ENCODE measurements around the gene FOXL3. TPM values are rescaled to one million over a fixed set of nuclear protein-coding genes. Genes with fewer than 3 reads are reported as not detected.
"Not testable (repeated sequence)": the region's sequence is repeated elsewhere in the genome, so short reads cannot be mapped to it uniquely, and the experiment has no call there.

FOXL3 gene
- total RNA-seq, 1 experiment from 2014 or later, result not detected

GRCh38 chr7:336149-336533, 46.2 kb downstream of the FOXL3 start:
- H2AFZ ChIP-seq (ENCODE audit: low read length); H3K4me3 ChIP-seq (ENCODE audit: low read length); H3K79me2 ChIP-seq (ENCODE audit: low read length); H3K27ac ChIP-seq (ENCODE audit: low read length); H3K4me1 ChIP-seq (ENCODE audit: low read length); DNase-seq; H3K36me3 ChIP-seq (ENCODE audit: insufficient read depth, low read length); H3K9me2 ChIP-seq (replicated peaks; ENCODE audit: insufficient read depth, low read length); H3K4me2 ChIP-seq (ENCODE audit: low read depth, low read length, poor library complexity, severe bottlenecking); H3K9ac ChIP-seq (ENCODE audit: low read length); H3K9me3 ChIP-seq (ENCODE audit: low read length); H3K27me3 ChIP-seq (ENCODE audit: low read length); H4K20me1 ChIP-seq (ENCODE audit: insufficient read depth, low read depth, low read length): not testable (repeated sequence)

GRCh38 chr7:336810-337566, 47.0 kb downstream of the FOXL3 start:
- Histone ChIP-seq H3K9me3 (ENCODE audit: low read length) (peaks cover 8% of the 10 kb centered on the region; the same call in 1 of the 2 replicates), H2AFZ (ENCODE audit: low read length) (no peak overlapping the region), H3K79me2 (ENCODE audit: low read length) (no peaks in the 10 kb centered on the region), H3K4me2 (ENCODE audit: low read depth, low read length, poor library complexity, severe bottlenecking) (no peak overlapping the region), H3K27ac (ENCODE audit: low read length) (no peak overlapping the region), H3K36me3 (ENCODE audit: insufficient read depth, low read length) (no peaks in the 10 kb centered on the region), H3K4me3 (ENCODE audit: low read length) (no peak overlapping the region), H4K20me1 (ENCODE audit: insufficient read depth, low read depth, low read length) (no peaks in the 10 kb centered on the region), H3K9me2 (replicated peaks; ENCODE audit: insufficient read depth, low read length) (no peaks in the 10 kb centered on the region), H3K4me1 (ENCODE audit: low read length) (no peaks in the 10 kb centered on the region), H3K9ac (ENCODE audit: low read length) (no peak overlapping the region), H3K27me3 (ENCODE audit: low read length) (no peaks in the 10 kb centered on the region)
- DNase-seq, result no peak

- no peaks in the 10 kb centered on the region for H3K79me2 ChIP-seq (ENCODE audit: low read length)
- H3K27ac ChIP-seq (ENCODE audit: low read length), result no peak overlapping the region
- H3K9ac ChIP-seq (ENCODE audit: low read length), result no peak overlapping the region
- no peak overlapping the region for H2AFZ ChIP-seq (ENCODE audit: low read length)
- H3K9me2 ChIP-seq (replicated peaks; ENCODE audit: insufficient read depth, low read length), result no peaks in the 10 kb centered on the region
- no peaks in the 10 kb centered on the region for H3K36me3 ChIP-seq (ENCODE audit: insufficient read depth, low read length)
- H4K20me1 ChIP-seq (ENCODE audit: insufficient read depth, low read depth, low read length), result no peaks in the 10 kb centered on the region
- no peak overlapping the region for H3K4me3 ChIP-seq (ENCODE audit: low read length)
- no peaks in the 10 kb centered on the region for H3K4me1 ChIP-seq (ENCODE audit: low read length)
- H3K27me3 ChIP-seq (ENCODE audit: low read length), result no peaks in the 10 kb centered on the region
- H3K4me2 ChIP-seq (ENCODE audit: low read depth, low read length, poor library complexity, severe bottlenecking), result no peak overlapping the region
- H3K9me3 ChIP-seq (ENCODE audit: low read length), result peaks cover 8% of the 10 kb centered on the region; the same call in 1 of the 2 replicates
- DNase-seq, result no peak
These were observed 47.6 kb downstream of the FOXL3 start for GRCh38 chr7:337567-337951.

GRCh38 chr7:338295-339061, 48.5 kb downstream of the FOXL3 start:
- Histone ChIP-seq H3K9ac (ENCODE audit: low read length) (no peak overlapping the region), H3K4me3 (ENCODE audit: low read length) (no peak overlapping the region), H3K9me2 (replicated peaks; ENCODE audit: insufficient read depth, low read length) (no peaks in the 10 kb centered on the region), H3K36me3 (ENCODE audit: insufficient read depth, low read length) (no peaks in the 10 kb centered on the region), H3K79me2 (ENCODE audit: low read length) (no peaks in the 10 kb centered on the region), H3K4me2 (ENCODE audit: low read depth, low read length, poor library complexity, severe bottlenecking) (no peak overlapping the region), H4K20me1 (ENCODE audit: insufficient read depth, low read depth, low read length) (no peaks in the 10 kb centered on the region), H3K27me3 (ENCODE audit: low read length) (no peaks in the 10 kb centered on the region), H3K4me1 (ENCODE audit: low read length) (no peaks in the 10 kb centered on the region), H2AFZ (ENCODE audit: low read length) (no peak overlapping the region), H3K27ac (ENCODE audit: low read length) (no peak overlapping the region), H3K9me3 (ENCODE audit: low read length) (peaks cover 8% of the 10 kb centered on the region; the same call in 1 of the 2 replicates)
- no peak for DNase-seq

- Histone ChIP-seq H3K9ac (ENCODE audit: low read length) (no peak overlapping the region), H3K27ac (ENCODE audit: low read length) (no peak overlapping the region), H3K4me3 (ENCODE audit: low read length) (no peak overlapping the region), H3K36me3 (ENCODE audit: insufficient read depth, low read length) (no peaks in the 10 kb centered on the region), H3K27me3 (ENCODE audit: low read length) (no peaks in the 10 kb centered on the region), H4K20me1 (ENCODE audit: insufficient read depth, low read depth, low read length) (no peaks in the 10 kb centered on the region), H3K4me2 (ENCODE audit: low read depth, low read length, poor library complexity, severe bottlenecking) (no peak overlapping the region), H2AFZ (ENCODE audit: low read length) (no peak overlapping the region), H3K9me3 (ENCODE audit: low read length) (peaks cover 6% of the 10 kb centered on the region; the same call in 1 of the 2 replicates), H3K9me2 (replicated peaks; ENCODE audit: insufficient read depth, low read length) (no peaks in the 10 kb centered on the region), H3K4me1 (ENCODE audit: low read length) (no peaks in the 10 kb centered on the region), H3K79me2 (ENCODE audit: low read length) (no peaks in the 10 kb centered on the region)
- no peak for DNase-seq
These were observed 49.0 kb downstream of the FOXL3 start for GRCh38 chr7:339062-339342.

- no peaks in the 10 kb centered on the region for H3K4me1 ChIP-seq (ENCODE audit: low read length)
- no peaks in the 10 kb centered on the region for H4K20me1 ChIP-seq (ENCODE audit: insufficient read depth, low read depth, low read length)
- H3K4me2 ChIP-seq (ENCODE audit: low read depth, low read length, poor library complexity, severe bottlenecking), result no peak overlapping the region
- no peaks in the 10 kb centered on the region for H3K27me3 ChIP-seq (ENCODE audit: low read length)
- no peaks in the 10 kb centered on the region for H3K79me2 ChIP-seq (ENCODE audit: low read length)
- H3K27ac ChIP-seq (ENCODE audit: low read length), result no peak overlapping the region
- H3K4me3 ChIP-seq (ENCODE audit: low read length), result no peak overlapping the region
- H3K9ac ChIP-seq (ENCODE audit: low read length), result no peak overlapping the region
- H3K36me3 ChIP-seq (ENCODE audit: insufficient read depth, low read length), result no peaks in the 10 kb centered on the region
- no peak for DNase-seq
- no peaks in the 10 kb centered on the region for H3K9me2 ChIP-seq (replicated peaks; ENCODE audit: insufficient read depth, low read length)
- H3K9me3 ChIP-seq (ENCODE audit: low read length), result no peaks in the 10 kb centered on the region; the same call in 1 of the 2 replicates
- no peak overlapping the region for H2AFZ ChIP-seq (ENCODE audit: low read length)
These were observed 49.7 kb downstream of the FOXL3 start for GRCh38 chr7:339696-340095.

- no peak overlapping the region for H3K4me3 ChIP-seq (ENCODE audit: low read length)
- H3K4me1 ChIP-seq (ENCODE audit: low read length), result no peaks in the 10 kb centered on the region
- H3K9ac ChIP-seq (ENCODE audit: low read length), result no peak overlapping the region
- no peaks in the 10 kb centered on the region for H3K36me3 ChIP-seq (ENCODE audit: insufficient read depth, low read length)
- no peak overlapping the region for H3K27ac ChIP-seq (ENCODE audit: low read length)
- no peaks in the 10 kb centered on the region for H3K27me3 ChIP-seq (ENCODE audit: low read length)
- H3K9me3 ChIP-seq (ENCODE audit: low read length), result no peaks in the 10 kb centered on the region
- H3K4me2 ChIP-seq (ENCODE audit: low read depth, low read length, poor library complexity, severe bottlenecking), result no peak overlapping the region
- no peaks in the 10 kb centered on the region for H3K79me2 ChIP-seq (ENCODE audit: low read length)
- H4K20me1 ChIP-seq (ENCODE audit: insufficient read depth, low read depth, low read length), result no peaks in the 10 kb centered on the region
- no peak for DNase-seq
- H2AFZ ChIP-seq (ENCODE audit: low read length), result no peak overlapping the region
- no peaks in the 10 kb centered on the region for H3K9me2 ChIP-seq (replicated peaks; ENCODE audit: insufficient read depth, low read length)
These were observed 50.4 kb downstream of the FOXL3 start for GRCh38 chr7:340200-340937.

All from Karpas-422 (cell line).